K562 (cell line): ENCODE results near the gene LHX5. TPM values are rescaled to one million over a fixed set of nuclear protein-coding genes. Genes with fewer than 3 reads are reported as not detected.

Experiments used
- ATAC-seq: fragments of 200-7000 bp; cut with Tn5 transposase; 3 replicates; pipeline ENCODE4 v1.9.1; 2020; ENCODE audit warnings: moderate library complexity
- BruUV-seq: library from RNA; stranded (reverse); fragments of 400-500 nt; replicated peaks from 2 replicates; lab custom pipeline; 2021; lab: Mats Ljungman, UMichigan
- CTCF ChIA-PET: fragments of 300-600 bp; formaldehyde crosslinking; extraction: SDS; loops from one replicate; lab custom pipeline; 2021; ENCODE audit warnings: low intra/inter-chr PET ratio; lab: Yijun Ruan, JAX
- POLR2A ChIA-PET: fragments of 300-600, 350-650 bp; sonication (Branson Sonifier 250); formaldehyde crosslinking; extraction: SDS; loops from one replicate; lab custom pipeline; 2021; ENCODE audit warnings: antibody characterized with exemption, inconsistent platforms; lab: Yijun Ruan, JAX
- DNase-seq, 4 experiments: peaks; one replicate each; pipeline versions ENCODE4 v3.0.0 to v3.0.0-alpha.2; 2011 to 2018; ENCODE audit warnings: low spot score in 3 of 4, mixed read lengths in 3 of 4; ENCODE audit errors: extremely low read depth in 1 of 4
- FAIRE-seq: peaks from 2 replicates; lab custom pipeline; 2011; peaks lifted over from hg19 to GRCh38; lab: Jason Lieb, UNC
- H2AFZ ChIP-seq: 2 replicates; pipeline ENCODE4 v1.6.0; 2011; ENCODE audit warnings: low read depth, low read length, control low read depth, inconsistent platforms
- H3K27ac ChIP-seq: fragments of 200-600 bp; 3 replicates; pipeline ENCODE4 v1.8.0; 2011; ENCODE audit warnings: low read depth, mild to moderate bottlenecking, control low read depth, inconsistent platforms, low read length, moderate library complexity, mixed read lengths; ENCODE audit errors: extremely low read depth
- H3K27me3 ChIP-seq, 2 experiments: fragments of 300-600 bp in 1 of 2; 2 replicates in 1 of 2; 3 replicates in 1 of 2; pipeline versions ENCODE4 v1.6.0 to v1.8.0; 2011; ENCODE audit warnings: inconsistent platforms in 2 of 2, low read length in 2 of 2, mild to moderate bottlenecking in 1 of 2, mixed read lengths in 1 of 2, moderate library complexity in 1 of 2; ENCODE audit not compliant: control insufficient read depth in 2 of 2, insufficient read depth in 2 of 2
- H3K36me3 ChIP-seq: fragments of 300-600 bp; 3 replicates; pipeline ENCODE4 v1.8.0; 2011; ENCODE audit warnings: mild to moderate bottlenecking, low read length, inconsistent platforms; ENCODE audit not compliant: control insufficient read depth, insufficient read depth
- H3K4me1 ChIP-seq, 2 experiments: fragments of 200-600 bp in 1 of 2; replicated peaks in 1 of 2; 2 replicates in 1 of 2; 3 replicates in 1 of 2; pipeline versions ENCODE4 v1.5.1 to v1.8.0; 2011; ENCODE audit warnings: inconsistent platforms in 2 of 2, low read length in 2 of 2, mild to moderate bottlenecking in 1 of 2, mixed read lengths in 1 of 2, moderate library complexity in 1 of 2; ENCODE audit not compliant: control insufficient read depth in 2 of 2, insufficient read depth in 2 of 2
- H3K4me2 ChIP-seq: 2 replicates; pipeline ENCODE4 v1.6.1; 2011; ENCODE audit warnings: low read length, control low read depth, inconsistent platforms, mixed read lengths; ENCODE audit not compliant: insufficient read depth
- H3K4me3 ChIP-seq: fragments of 200-600 bp; sonication (generic), shearing (Covaris generic); 2 replicates; pipeline ENCODE4 v1.5.1; 2016; ENCODE audit warnings: control low read depth, inconsistent platforms
- H3K79me2 ChIP-seq: fragments of 200-600 bp; 3 replicates; pipeline ENCODE4 v1.8.0; 2011; ENCODE audit warnings: low read length, inconsistent platforms; ENCODE audit not compliant: control insufficient read depth, insufficient read depth
- H3K9ac ChIP-seq, 2 experiments: 2 replicates each; pipeline versions ENCODE4 v1.6.0 to v1.6.1; 2011; ENCODE audit warnings: low read depth in 2 of 2, low read length in 2 of 2, control low read depth in 1 of 2, inconsistent platforms in 1 of 2, mild to moderate bottlenecking in 1 of 2, mixed read lengths in 1 of 2; ENCODE audit not compliant: insufficient read depth in 1 of 2
- H3K9me1 ChIP-seq: one replicate; pipeline ENCODE4 v1.6.0; 2011; ENCODE audit warnings: inconsistent platforms, mild to moderate bottlenecking, low read length, moderate library complexity; ENCODE audit not compliant: control insufficient read depth, insufficient read depth
- H3K9me3 ChIP-seq: replicated peaks from 2 replicates; pipeline ENCODE4 v1.5.1; 2011; ENCODE audit warnings: low read depth, low read length, inconsistent platforms; ENCODE audit not compliant: control insufficient read depth, insufficient read depth
- H4K20me1 ChIP-seq: replicated peaks from 2 replicates; pipeline ENCODE4 v1.6.1; 2011; ENCODE audit warnings: low read length, inconsistent platforms, mixed read lengths; ENCODE audit not compliant: control insufficient read depth, insufficient read depth
- GTF2A2 ChIP-seq: IDR thresholded peaks from 2 replicates; pipeline ENCODE4 v1.6.1; 2016; ENCODE audit warnings: mild to moderate bottlenecking, missing genetic modification characterization, missing compliant biosample characterization
- GTF2F1 ChIP-seq: IDR thresholded peaks from 2 replicates; pipeline ENCODE4 v1.6.1; 2011; ENCODE audit warnings: low read depth, low read length, improper control_type of control experiment
- TFE3 ChIP-seq: fragments of 450-650 bp; formaldehyde crosslinking; IDR thresholded peaks from 2 replicates; pipeline ENCODE4 v1.4.0; 2020; ENCODE audit warnings: mild to moderate bottlenecking, mixed read lengths
- ZC3H4 ChIP-seq: sonication (generic); formaldehyde crosslinking; IDR thresholded peaks from 2 replicates; pipeline ENCODE4 v1.9.0; 2021; ENCODE audit warnings: missing genetic modification reagents, borderline replicate concordance
- ZNF165 ChIP-seq: fragments of 250-450 bp; sonication (Bioruptor Pico); IDR thresholded peaks from 2 replicates; pipeline ENCODE4 v1.4.0; 2020; ENCODE audit warnings: borderline replicate concordance
- ZNF644 ChIP-seq: fragments of 200-800 bp; sonication (Bioruptor generic); IDR thresholded peaks from 2 replicates; pipeline ENCODE4 v1.6.1; 2016; ENCODE audit warnings: low read depth, missing genetic modification characterization, missing compliant biosample characterization
- WGBS: fragments of 100-300 bp; shearing (Covaris generic); methylation state at CpG from one replicate; pipeline ENCODE4 v1.1.6; 2016; ENCODE audit warnings: low coverage, mixed read lengths; ENCODE audit not compliant: insufficient coverage; ENCODE audit errors: missing lambda C conversion rate; 5-methylcytosine and 5-hydroxymethylcytosine counted together
- in situ Hi-C: fragments of 300-500 bp; cut with MboI; formaldehyde crosslinking; loops from 4 replicates; pipeline ENCODE4 v1.15.0; 2018; ENCODE audit warnings: inconsistent platforms, mixed read lengths
- intact Hi-C: fragments of 100-400 bp; cut with micrococcal nuclease; formaldehyde crosslinking; loops from 2 replicates; pipeline ENCODE4 v1.14.2; 2022
- polyA plus RNA-seq, 8 experiments: library from polyadenylated mRNA; depleted of rRNA in 4 of 8; stranded (reverse) in 5 of 8; unstranded in 3 of 8; fragments of >200 nt; fragmentation: Nextera tagmentation in 2 of 8; fragmentation: Illumina TruSeq in 1 of 8; extraction: Ambion mirVana in 2 of 8; extraction: Trizol in 1 of 8; gene quantifications; 2 replicates each; pipeline versions ENCODE4 v1.2.1 to v1.2.3, GENCODE V29; 2011 to 2014; ENCODE audit warnings: inconsistent platforms in 1 of 8, missing spikeins in 1 of 8
- total RNA-seq, 7 experiments: library from RNA; depleted of rRNA in 6 of 7; stranded (reverse); fragments of >200 nt in 6 of 7; fragmentation: Illumina TruSeq in 2 of 7; extraction: Trizol in 2 of 7; gene quantifications; 2 replicates each; pipeline versions ENCODE4 v1.2.1 to v1.2.3, GENCODE V29; 2011 to 2021; ENCODE audit warnings: low replicate concordance in 1 of 7

Gene LHX5
- total and polyA plus RNA-seq, 9 of the 15 experiments (the other 6 are each of a cell fraction or from before 2014, with no cell fraction given), result 0.04 to 0.17 (median 0.05) TPM; not detected in 6

- TF ChIP-seq TFE3, result no peak
- TF ChIP-seq ZNF644 (tag), result no peak
- no peak for TF ChIP-seq ZC3H4 (CRISPR knock-in tag)
- TF ChIP-seq GTF2A2 (tag), result no peak
- no peak for TF ChIP-seq GTF2F1
These were observed 7.8 kb downstream of the LHX5 start (continued) for GRCh38 chr12:113463746-113464451.

GRCh38 chr12:113462998-113463745, 8.5 kb downstream of the LHX5 start:
- Histone ChIP-seq H3K27ac (no peak overlapping the region), H4K20me1 (peaks cover 11% of the 10 kb centered on the region), H3K4me1 (peaks cover 0 to 53% of the 10 kb centered on the region in 2 experiments; a peak in 3 of 5 replicates), H3K9ac (no peak overlapping the region), H3K27me3 (peaks cover 35 to 58% of the 10 kb centered on the region in 2 experiments), H3K36me3 (no peaks in the 10 kb centered on the region), H3K4me3 (no peak overlapping the region), H3K9me1 (no peaks in the 10 kb centered on the region), H3K79me2 (no peaks in the 10 kb centered on the region), H3K4me2 (no peak overlapping the region), H3K9me3 (no peaks in the 10 kb centered on the region), H2AFZ (no peak overlapping the region)
- no TSS peak for BruUV-seq
- intact Hi-C loops (loop anchor here (5.0 to 10.0 kb wide), 3 partner anchors 122 to 449 kb away; no protein-coding TSS in a partner anchor), in situ Hi-C loops (no loop called here)
- no peak for ATAC-seq
- WGBS, result 38% methylated on average over 62 of the region's 91 CpGs
- ChIA-PET POLR2A (no interaction called here), CTCF (interaction anchor here (0.6 to 2.8 kb wide), 4 partner anchors 63 to 449 kb away, joined by 3 to 19 read pairs (median 7); no protein-coding TSS in a partner anchor)
- DNase-seq, result no peak
- no peak for FAIRE-seq
- TF ChIP-seq ZNF165 (CRISPR knock-in tag), result no peak
